ENCODE measurements around the gene MRPL49.
A peak's percentile ranks its signal among the peaks of the same experiment; 100 is the strongest.

Gene MRPL49

GRCh38 chr11:65103476-65103875 is 18.6 kb upstream of the MRPL49 start:
- DNase-seq: no peak

GRCh38 chr11:65104628-65105027 is 17.5 kb upstream of the MRPL49 start:
- DNase-seq: no peak

GRCh38 chr11:65107078-65107477 is 15.0 kb upstream of the MRPL49 start:
- no peak for DNase-seq

GRCh38 chr11:65107751-65108468 is 14.2 kb upstream of the MRPL49 start:
- DNase-seq: no peak

GRCh38 chr11:65108469-65109123 is 13.5 kb upstream of the MRPL49 start:
- no peak for DNase-seq

GRCh38 chr11:65109231-65110198 is 12.6 kb upstream of the MRPL49 start:
- DNase-seq: no peak

- DNase-seq: peak; percentile 36
Measured at GRCh38 chr11:65110354-65110861, 11.7 kb upstream of the MRPL49 start.

- no peak for DNase-seq
Measured at GRCh38 chr11:65111159-65111743, 10.9 kb upstream of the MRPL49 start.

- DNase-seq: peak; percentile 81
Measured at GRCh38 chr11:65111744-65112545, 10.2 kb upstream of the MRPL49 start, which contains the start of gene TM7SF2. TM7SF2 (plus strand) TSS chr11:65111872; CDS start chr11:65112016, 144 bp downstream.

- peak; percentile 25 for DNase-seq
Measured at GRCh38 chr11:65112546-65113360, 9.4 kb upstream of the MRPL49 start.

GRCh38 chr11:65113361-65113756 is 8.8 kb upstream of the MRPL49 start:
- no peak for DNase-seq

GRCh38 chr11:65113839-65114238 is 8.3 kb upstream of the MRPL49 start:
- DNase-seq: no peak

- DNase-seq: no peak
Measured at GRCh38 chr11:65114538-65115171, 7.5 kb upstream of the MRPL49 start.

GRCh38 chr11:65115361-65116082 is 6.6 kb upstream of the MRPL49 start:
- no peak for DNase-seq

- DNase-seq: peak; percentile 5
Measured at GRCh38 chr11:65116370-65117205, 5.5 kb upstream of the MRPL49 start.

GRCh38 chr11:65117206-65118096 is 4.7 kb upstream of the MRPL49 start, which contains the start of gene ZNHIT2:
ZNHIT2 (minus strand) TSS chr11:65117701; CDS start chr11:65117653, 48 bp downstream.
- peak; percentile 94 for DNase-seq

- DNase-seq: no peak
Measured at GRCh38 chr11:65118097-65118837, 3.9 kb upstream of the MRPL49 start.
